Gastroesophageal sphincter (tissue), 3 donors: ENCODE results near the gene AHRR.

Source experiments
- CTCF ChIP-seq, 4 experiments: fragments of 200-600 bp in 2 of 4; fragments of 450-650 bp in 2 of 4; sonication (generic) in 1 of 4; IDR thresholded peaks; one replicate each; pipeline ENCODE4 v1.5.1; 2017 to 2019; ENCODE audit warnings: antibody characterized with exemption in 4 of 4, mild to moderate bottlenecking in 2 of 4, moderate library complexity in 2 of 4
- POLR2A ChIP-seq, 2 donors: fragments of 450-650 bp; IDR thresholded peaks; one replicate each; pipeline ENCODE4 v1.6.1; 2017; ENCODE audit warnings: antibody characterized with exemption in 2 of 2, mild to moderate bottlenecking in 2 of 2, moderate library complexity in 1 of 2
- POLR2AphosphoS5 ChIP-seq: sonication (generic); formaldehyde crosslinking; IDR thresholded peaks from one replicate; pipeline ENCODE4 v1.6.1; 2017; ENCODE audit warnings: antibody characterized with exemption

- TF ChIP-seq CTCF (IDR thresholded peaks at IDR 0.05) (peak in 2 of 4 experiments; percentile 25 to 57), POLR2AphosphoS5 (no peak), POLR2A (IDR thresholded peaks at IDR 0.05) (no peak)
Observed at GRCh38 chr5:446883-447263, 125.4 kb downstream of the AHRR start.
